HepG2 (cell line): ENCODE measurements around the gene BMF. TPM values are rescaled to one million over a fixed set of nuclear protein-coding genes. Genes with fewer than 3 reads are reported as not detected.

Experiments used
- BRD4 ChIP-seq: sonication (generic); formaldehyde crosslinking; IDR thresholded peaks from 2 replicates; pipeline ENCODE4 v1.4.0; 2020; ENCODE audit warnings: missing genetic modification reagents
- KLF6 ChIP-seq: IDR thresholded peaks from 2 replicates; pipeline ENCODE4 v1.8.0; 2016; ENCODE audit warnings: missing biosample characterization, missing genetic modification reagents
- PCBP1 ChIP-seq: fragments of 200-400 bp; formaldehyde crosslinking; IDR thresholded peaks from 2 replicates; pipeline ENCODE4 v1.6.1; 2017; ENCODE audit warnings: mild to moderate bottlenecking, low read depth, low read length, borderline replicate concordance
- PHB2 ChIP-seq: fragments of 450-650 bp; IDR thresholded peaks from 2 replicates; pipeline ENCODE4 v1.6.1; 2018; ENCODE audit not compliant: partially characterized antibody
- PTBP1 ChIP-seq: fragments of 200-400 bp; formaldehyde crosslinking; IDR thresholded peaks from 2 replicates; pipeline ENCODE4 v1.6.1; 2018; ENCODE audit warnings: low read length, low read depth; ENCODE audit not compliant: poor library complexity, severe bottlenecking
- RXRA ChIP-seq: sonication (generic); formaldehyde crosslinking; IDR thresholded peaks from 2 replicates; pipeline ENCODE4 v1.5.1; 2020; ENCODE audit warnings: missing genetic modification reagents
- SOX13 ChIP-seq, 3 experiments: fragments of 450-650 bp in 1 of 3; sonication (generic) in 1 of 3; formaldehyde crosslinking in 1 of 3; IDR thresholded peaks in 2 of 3; conservative IDR thresholded peaks in 1 of 3; 2 replicates each; pipeline versions ENCODE4 v1.5.0 to v1.6.1; 2016 to 2020; ENCODE audit warnings: antibody characterized with exemption in 1 of 3, mild to moderate bottlenecking in 1 of 3, missing compliant biosample characterization in 1 of 3, missing genetic modification reagents in 1 of 3, moderate library complexity in 1 of 3
- TAF1 ChIP-seq: sonication (generic); formaldehyde crosslinking; IDR thresholded peaks from 2 replicates; pipeline ENCODE4 v1.4.0; 2020; ENCODE audit warnings: missing genetic modification reagents
- TBX2 ChIP-seq: sonication (generic); formaldehyde crosslinking; IDR thresholded peaks from 2 replicates; pipeline ENCODE4 v1.5.0; 2020; ENCODE audit warnings: missing genetic modification reagents, mild to moderate bottlenecking, borderline replicate concordance
- XBP1 ChIP-seq: sonication (generic); formaldehyde crosslinking; IDR thresholded peaks from 2 replicates; pipeline ENCODE4 v1.5.0; 2020; ENCODE audit warnings: missing genetic modification reagents
- ZBTB21 ChIP-seq: sonication (generic); formaldehyde crosslinking; IDR thresholded peaks from 2 replicates; pipeline ENCODE4 v1.4.0; 2020; ENCODE audit warnings: missing genetic modification reagents
- ZNF431 ChIP-seq: sonication (generic); formaldehyde crosslinking; IDR thresholded peaks from 2 replicates; pipeline ENCODE4 v1.9.0; 2022; ENCODE audit warnings: missing genetic modification reagents, low read depth, mild to moderate bottlenecking, borderline replicate concordance
- ZNF563 ChIP-seq: sonication (generic); formaldehyde crosslinking; IDR thresholded peaks from 2 replicates; pipeline ENCODE4 v1.8.0; 2022; ENCODE audit warnings: mild to moderate bottlenecking, moderate library complexity, missing genetic modification reagents
- ZNF75D ChIP-seq: sonication (generic); formaldehyde crosslinking; IDR thresholded peaks from 2 replicates; pipeline ENCODE4 v1.8.1; 2023; ENCODE audit warnings: missing genetic modification reagents, mild to moderate bottlenecking, borderline replicate concordance
- ZNF790 ChIP-seq: sonication (generic); formaldehyde crosslinking; IDR thresholded peaks from 2 replicates; pipeline ENCODE4 v1.8.0; 2022; ENCODE audit warnings: missing genetic modification reagents, mild to moderate bottlenecking, borderline replicate concordance
- ZZZ3 ChIP-seq: sonication (generic); formaldehyde crosslinking; IDR thresholded peaks from 2 replicates; pipeline ENCODE4 v1.4.0; 2020; ENCODE audit warnings: missing genetic modification reagents, mild to moderate bottlenecking, borderline replicate concordance
- polyA plus RNA-seq, 8 experiments: library from polyadenylated mRNA; depleted of rRNA in 3 of 8; stranded (reverse) in 7 of 8; unstranded in 1 of 8; fragments of >200 nt; fragmentation: Illumina TruSeq in 4 of 8; extraction: Trizol in 4 of 8; gene quantifications; 2 replicates each; pipeline versions ENCODE4 v1.2.1 to v1.2.3, GENCODE V29; 2011 to 2016; ENCODE audit warnings: low read depth in 4 of 8, missing spikeins in 1 of 8, mixed read lengths in 1 of 8; ENCODE audit not compliant: insufficient read depth in 1 of 8
- total RNA-seq, 5 experiments: library from RNA; depleted of rRNA; stranded (reverse); fragments of >200 nt; fragmentation: Illumina TruSeq; extraction: Trizol; gene quantifications; 2 replicates each; pipeline ENCODE4 v1.2.3, GENCODE V29; 2016; ENCODE audit warnings: low read depth in 1 of 5
- TF ChIP-seq, protein P1 (sequence below): sonication (generic); formaldehyde crosslinking; IDR thresholded peaks from 2 replicates; pipeline ENCODE4 v1.5.0; 2020; ENCODE audit warnings: missing genetic modification reagents
- TF ChIP-seq, protein P2 (sequence below): fragments of 450-650 bp; IDR thresholded peaks from 2 replicates; pipeline ENCODE4 v1.6.1; 2016
- TF ChIP-seq, protein P3 (sequence below): sonication (generic); formaldehyde crosslinking; IDR thresholded peaks from 2 replicates; pipeline ENCODE4 v1.5.1; 2020; ENCODE audit warnings: mild to moderate bottlenecking, missing genetic modification reagents, moderate library complexity
- TF ChIP-seq, protein P4 (sequence below), 2 experiments: sonication (generic) in 1 of 2; formaldehyde crosslinking in 1 of 2; IDR thresholded peaks; 2 replicates each; pipeline versions ENCODE4 v1.5.1 to v1.6.1; 2011 to 2020; ENCODE audit warnings: borderline replicate concordance in 1 of 2, low read depth in 1 of 2, low read length in 1 of 2, mild to moderate bottlenecking in 1 of 2, missing genetic modification reagents in 1 of 2, moderate library complexity in 1 of 2

Gene BMF
- total and polyA plus RNA-seq, 2 of the 13 experiments (the other 11 are each of a cell fraction or from before 2014, with no cell fraction given), result 8.7 to 15.9 TPM

DNA sequence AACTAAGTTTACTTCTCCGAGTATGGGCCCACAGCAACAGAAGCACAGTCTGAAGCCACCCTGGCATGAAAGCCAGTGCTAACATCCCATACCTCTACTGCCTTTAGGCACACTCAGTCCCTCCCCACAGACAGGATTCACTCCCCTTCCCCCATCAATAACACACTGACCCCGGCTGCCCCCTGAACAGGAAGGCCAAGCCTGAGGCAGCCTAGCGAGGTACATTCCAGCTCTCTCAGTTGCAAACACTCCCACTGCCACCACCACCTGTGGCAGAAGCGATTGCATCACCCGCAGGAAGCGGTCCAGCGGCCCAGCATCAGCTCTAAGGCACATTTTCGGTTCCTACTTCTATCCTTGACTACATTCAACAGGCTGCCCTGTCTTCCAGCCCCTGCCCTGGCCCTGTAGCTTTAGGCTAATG, 7.0 kb upstream of the BMF start (continued):
- no peak for TF ChIP-seq XBP1 (CRISPR knock-in tag)
- TF ChIP-seq, protein P1, sequence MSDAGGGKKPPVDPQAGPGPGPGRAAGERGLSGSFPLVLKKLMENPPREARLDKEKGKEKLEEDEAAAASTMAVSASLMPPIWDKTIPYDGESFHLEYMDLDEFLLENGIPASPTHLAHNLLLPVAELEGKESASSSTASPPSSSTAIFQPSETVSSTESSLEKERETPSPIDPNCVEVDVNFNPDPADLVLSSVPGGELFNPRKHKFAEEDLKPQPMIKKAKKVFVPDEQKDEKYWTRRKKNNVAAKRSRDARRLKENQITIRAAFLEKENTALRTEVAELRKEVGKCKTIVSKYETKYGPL (CRISPR knock-in tag), result no peak
- TF ChIP-seq, protein P2, sequence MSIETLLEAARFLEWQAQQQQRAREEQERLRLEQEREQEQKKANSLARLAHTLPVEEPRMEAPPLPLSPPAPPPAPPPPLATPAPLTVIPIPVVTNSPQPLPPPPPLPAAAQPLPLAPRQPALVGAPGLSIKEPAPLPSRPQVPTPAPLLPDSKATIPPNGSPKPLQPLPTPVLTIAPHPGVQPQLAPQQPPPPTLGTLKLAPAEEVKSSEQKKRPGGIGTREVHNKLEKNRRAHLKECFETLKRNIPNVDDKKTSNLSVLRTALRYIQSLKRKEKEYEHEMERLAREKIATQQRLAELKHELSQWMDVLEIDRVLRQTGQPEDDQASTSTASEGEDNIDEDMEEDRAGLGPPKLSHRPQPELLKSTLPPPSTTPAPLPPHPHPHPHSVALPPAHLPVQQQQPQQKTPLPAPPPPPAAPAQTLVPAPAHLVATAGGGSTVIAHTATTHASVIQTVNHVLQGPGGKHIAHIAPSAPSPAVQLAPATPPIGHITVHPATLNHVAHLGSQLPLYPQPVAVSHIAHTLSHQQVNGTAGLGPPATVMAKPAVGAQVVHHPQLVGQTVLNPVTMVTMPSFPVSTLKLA, result no peak
- no peak for TF ChIP-seq PTBP1
- no peak for TF ChIP-seq ZBTB21 (CRISPR knock-in tag)
- TF ChIP-seq, protein P3, sequence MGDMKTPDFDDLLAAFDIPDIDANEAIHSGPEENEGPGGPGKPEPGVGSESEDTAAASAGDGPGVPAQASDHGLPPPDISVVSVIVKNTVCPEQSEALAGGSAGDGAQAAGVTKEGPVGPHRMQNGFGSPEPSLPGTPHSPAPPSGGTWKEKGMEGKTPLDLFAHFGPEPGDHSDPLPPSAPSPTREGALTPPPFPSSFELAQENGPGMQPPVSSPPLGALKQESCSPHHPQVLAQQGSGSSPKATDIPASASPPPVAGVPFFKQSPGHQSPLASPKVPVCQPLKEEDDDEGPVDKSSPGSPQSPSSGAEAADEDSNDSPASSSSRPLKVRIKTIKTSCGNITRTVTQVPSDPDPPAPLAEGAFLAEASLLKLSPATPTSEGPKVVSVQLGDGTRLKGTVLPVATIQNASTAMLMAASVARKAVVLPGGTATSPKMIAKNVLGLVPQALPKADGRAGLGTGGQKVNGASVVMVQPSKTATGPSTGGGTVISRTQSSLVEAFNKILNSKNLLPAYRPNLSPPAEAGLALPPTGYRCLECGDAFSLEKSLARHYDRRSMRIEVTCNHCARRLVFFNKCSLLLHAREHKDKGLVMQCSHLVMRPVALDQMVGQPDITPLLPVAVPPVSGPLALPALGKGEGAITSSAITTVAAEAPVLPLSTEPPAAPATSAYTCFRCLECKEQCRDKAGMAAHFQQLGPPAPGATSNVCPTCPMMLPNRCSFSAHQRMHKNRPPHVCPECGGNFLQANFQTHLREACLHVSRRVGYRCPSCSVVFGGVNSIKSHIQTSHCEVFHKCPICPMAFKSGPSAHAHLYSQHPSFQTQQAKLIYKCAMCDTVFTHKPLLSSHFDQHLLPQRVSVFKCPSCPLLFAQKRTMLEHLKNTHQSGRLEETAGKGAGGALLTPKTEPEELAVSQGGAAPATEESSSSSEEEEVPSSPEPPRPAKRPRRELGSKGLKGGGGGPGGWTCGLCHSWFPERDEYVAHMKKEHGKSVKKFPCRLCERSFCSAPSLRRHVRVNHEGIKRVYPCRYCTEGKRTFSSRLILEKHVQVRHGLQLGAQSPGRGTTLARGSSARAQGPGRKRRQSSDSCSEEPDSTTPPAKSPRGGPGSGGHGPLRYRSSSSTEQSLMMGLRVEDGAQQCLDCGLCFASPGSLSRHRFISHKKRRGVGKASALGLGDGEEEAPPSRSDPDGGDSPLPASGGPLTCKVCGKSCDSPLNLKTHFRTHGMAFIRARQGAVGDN (CRISPR knock-in tag), result peak; percentile 60
- no peak for TF ChIP-seq SOX13 (IDR thresholded peaks at IDR 0.05)
- TF ChIP-seq SOX13 (CRISPR knock-in tag; conservative IDR thresholded peaks at IDR 0.05 in 1 of 2, IDR thresholded peaks at IDR 0.05 in 1 of 2), result peak in 1 of 2 experiments; percentile 50; a peak in 2 of 4 replicates
- TF ChIP-seq BRD4 (CRISPR knock-in tag), result no peak
- TF ChIP-seq PCBP1, result no peak
- TF ChIP-seq, protein P4, sequence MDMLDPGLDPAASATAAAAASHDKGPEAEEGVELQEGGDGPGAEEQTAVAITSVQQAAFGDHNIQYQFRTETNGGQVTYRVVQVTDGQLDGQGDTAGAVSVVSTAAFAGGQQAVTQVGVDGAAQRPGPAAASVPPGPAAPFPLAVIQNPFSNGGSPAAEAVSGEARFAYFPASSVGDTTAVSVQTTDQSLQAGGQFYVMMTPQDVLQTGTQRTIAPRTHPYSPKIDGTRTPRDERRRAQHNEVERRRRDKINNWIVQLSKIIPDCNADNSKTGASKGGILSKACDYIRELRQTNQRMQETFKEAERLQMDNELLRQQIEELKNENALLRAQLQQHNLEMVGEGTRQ (IDR thresholded peaks at IDR 0.05; ENCODE audit: low read depth, low read length), result no peak
- TF ChIP-seq, protein P4 (CRISPR knock-in tag; IDR thresholded peaks at IDR 0.05; ENCODE audit: borderline replicate concordance), result no peak
- no peak for TF ChIP-seq TAF1 (CRISPR knock-in tag)
- no peak for TF ChIP-seq KLF6 (CRISPR knock-in tag)
- no peak; the same call in 1 of the 2 replicates for TF ChIP-seq ZNF563 (CRISPR knock-in tag)
- no peak for TF ChIP-seq ZNF75D
- TF ChIP-seq ZZZ3 (CRISPR knock-in tag), result no peak
- no peak for TF ChIP-seq ZNF790 (CRISPR knock-in tag)
- no peak for TF ChIP-seq ZNF431 (CRISPR knock-in tag)
- no peak for TF ChIP-seq PHB2
- peak; percentile 90 for TF ChIP-seq RXRA
- TF ChIP-seq TBX2 (CRISPR knock-in tag), result no peak; the same call in 1 of the 2 replicates
